Stimulated activated CD4-positive, alpha-beta T cell treated with anti-CD3 and anti-CD28 coated beads, Interleukin-4, amount 100 ng/mL, for 48 hours (primary cell): ENCODE measurements around the gene ZNF155.
"Not testable (repeated sequence)": the region's sequence is repeated elsewhere in the genome, so short reads cannot be mapped to it uniquely, and the experiment has no call there.

Source experiments
- DNase-seq, 2 donors: peaks; one replicate each; pipeline ENCODE4 v3.0.0-alpha.2; 2020; ENCODE audit warnings: low read depth in 2 of 2

Gene ZNF155

DNA sequence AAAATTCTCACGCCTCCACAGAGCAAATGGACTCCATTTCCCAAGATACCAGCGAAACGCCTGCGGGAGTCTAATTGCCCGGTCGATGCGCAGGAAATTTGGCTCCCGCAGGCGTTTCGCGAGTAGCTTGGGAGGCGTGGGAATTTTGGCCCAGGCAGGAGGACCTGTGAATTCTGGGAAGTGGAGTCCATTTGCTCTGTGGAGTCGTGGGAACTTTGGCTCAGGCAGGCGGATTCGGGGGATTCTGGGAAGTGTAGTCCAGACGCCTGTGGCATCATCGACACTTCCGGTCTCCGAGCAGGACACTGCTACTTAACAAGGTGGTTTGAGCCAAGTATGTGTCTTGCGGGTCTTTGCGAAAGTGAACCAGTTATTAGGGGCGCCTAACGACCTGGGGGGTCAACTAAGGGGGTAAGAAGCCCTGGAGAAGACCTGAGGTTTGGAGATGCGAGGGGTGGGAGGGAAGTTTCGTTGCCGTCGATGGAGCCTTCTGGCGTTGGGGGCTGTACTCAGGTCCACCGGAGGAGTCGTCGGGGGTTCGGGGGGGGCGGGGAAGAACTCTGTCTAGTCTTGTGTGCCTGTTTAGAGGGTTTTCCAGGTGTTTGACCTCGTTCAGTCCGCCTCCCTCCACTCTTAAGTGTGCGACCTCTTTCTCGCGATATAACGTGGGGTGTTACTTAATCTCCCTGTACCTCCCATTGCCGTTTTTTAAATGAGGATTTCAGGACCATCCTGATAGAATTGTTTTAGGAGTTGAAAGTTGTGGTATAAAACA, at the start of gene ZNF155:
TSS of gene ZNF155 (plus strand) at position 277 of the 775 bp plus-strand sequence. CDS start 4,356 bp downstream, outside the sequence.
- peak; percentile 47 to 57 for DNase-seq

DNA sequence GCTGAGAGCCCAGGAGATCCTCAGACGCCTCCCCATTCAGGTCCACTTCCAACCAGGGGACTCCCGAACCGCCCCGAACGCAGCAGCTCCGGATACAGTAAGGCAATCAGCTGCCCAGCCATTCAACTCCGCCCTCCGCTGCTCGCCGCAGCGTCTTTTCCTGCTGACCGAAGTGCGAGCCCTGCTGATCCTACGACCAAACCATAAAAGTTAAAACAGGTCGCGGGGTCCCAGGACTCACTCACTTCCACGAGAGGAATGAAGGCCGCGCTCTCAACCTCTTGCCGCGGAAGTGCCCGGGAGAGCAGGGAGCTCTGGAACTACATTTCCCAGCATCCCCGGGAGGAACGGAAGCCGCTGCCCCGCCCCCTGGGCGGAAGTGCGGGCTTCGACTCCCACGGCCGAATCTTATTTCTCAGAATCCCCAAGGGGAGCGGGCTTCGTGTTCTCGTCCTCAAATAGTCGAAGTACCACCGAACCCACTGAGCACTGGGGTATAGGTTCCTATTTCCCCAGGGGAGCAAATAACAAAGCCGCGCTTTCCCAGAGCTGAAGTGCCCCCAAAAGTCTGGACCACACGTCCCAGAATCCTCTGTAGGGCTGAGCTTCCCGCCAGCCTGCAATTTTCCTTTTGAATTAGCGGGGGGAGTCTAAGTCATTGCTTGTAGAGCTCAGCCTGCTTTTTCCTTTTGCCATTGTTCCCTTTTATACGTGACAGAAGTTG, 48.8 kb upstream of the ZNF155 start, which contains the start of gene ZNF45:
TSS of gene ZNF45 (minus strand) at position 298 of the 724 bp plus-strand sequence. CDS start 13,097 bp downstream, outside the sequence.
- peak; percentile 72 to 86 for DNase-seq

GRCh38 chr19:43936188-43936587, 47.8 kb upstream of the ZNF155 start:
- DNase-seq: no peak

DNA sequence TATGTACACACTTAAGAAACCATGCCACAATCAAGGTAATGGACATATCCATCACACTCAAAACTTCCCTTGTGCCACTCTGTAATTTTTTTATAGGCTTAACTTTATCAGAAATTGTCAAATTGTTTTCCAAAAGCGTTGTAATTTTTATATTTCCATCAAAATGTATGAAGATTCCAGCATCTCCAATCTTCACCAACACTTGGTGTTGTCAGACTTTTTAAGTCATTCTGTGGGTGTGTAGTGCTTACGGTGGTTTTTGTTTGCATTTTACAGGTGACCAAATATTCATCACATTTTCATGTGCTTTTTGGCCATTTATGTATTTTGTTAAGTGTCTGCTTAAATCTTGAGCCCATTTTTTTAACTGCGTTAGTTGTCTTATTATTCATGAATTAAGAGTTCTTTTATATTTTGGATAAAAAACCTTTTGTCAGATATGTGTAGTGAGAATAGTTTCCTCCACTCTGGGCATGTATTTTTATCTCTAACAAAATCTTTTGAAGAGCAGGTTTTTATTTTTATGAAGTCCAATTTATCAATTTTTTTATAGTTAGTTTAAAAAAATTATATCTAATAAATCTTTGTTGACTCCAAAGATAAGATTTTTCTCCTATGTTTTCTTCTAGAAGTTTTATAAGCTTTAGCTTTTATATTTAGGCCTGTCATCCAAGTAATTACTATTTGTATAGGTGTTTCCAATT, 44.3 kb upstream of the ZNF155 start:
- DNase-seq: no peak

GRCh38 chr19:43940719-43941118, 43.3 kb upstream of the ZNF155 start:
- no peak for DNase-seq

GRCh38 chr19:43941209-43941608, 42.8 kb upstream of the ZNF155 start:
- DNase-seq: no peak

GRCh38 chr19:43947412-43947811, 36.6 kb upstream of the ZNF155 start:
- DNase-seq: not testable (repeated sequence)

DNA sequence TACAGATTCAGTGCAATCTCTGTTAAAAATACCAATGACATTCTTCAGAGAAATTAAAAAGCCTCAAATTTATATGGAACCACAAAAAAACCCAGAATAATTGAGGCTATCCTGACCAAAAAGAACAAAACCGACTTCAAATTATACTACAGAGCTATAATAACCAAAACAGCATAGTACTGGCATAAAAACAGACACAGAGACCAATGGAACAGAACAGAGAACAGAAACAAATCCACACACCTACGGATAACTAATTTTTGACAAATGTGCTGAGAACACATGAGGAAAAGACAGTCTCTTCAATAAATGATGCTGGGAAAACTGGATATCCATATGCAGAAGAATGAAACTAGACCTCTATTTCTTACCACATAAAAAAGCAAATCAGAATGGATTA, 34.2 kb upstream of the ZNF155 start:
- not testable (repeated sequence) for DNase-seq

- DNase-seq: peak; percentile 47 to 61
These were observed 32.9 kb upstream of the ZNF155 start, which contains the start of gene ZNF221 for GRCh38 chr19:43950834-43951645. ZNF221 (plus strand) TSS chr19:43951228; CDS start chr19:43962727, 11,499 bp downstream.

- DNase-seq: no peak
These were observed 27.2 kb upstream of the ZNF155 start for GRCh38 chr19:43956827-43957226.

GRCh38 chr19:43957891-43958290, 26.1 kb upstream of the ZNF155 start:
- no peak for DNase-seq

DNA sequence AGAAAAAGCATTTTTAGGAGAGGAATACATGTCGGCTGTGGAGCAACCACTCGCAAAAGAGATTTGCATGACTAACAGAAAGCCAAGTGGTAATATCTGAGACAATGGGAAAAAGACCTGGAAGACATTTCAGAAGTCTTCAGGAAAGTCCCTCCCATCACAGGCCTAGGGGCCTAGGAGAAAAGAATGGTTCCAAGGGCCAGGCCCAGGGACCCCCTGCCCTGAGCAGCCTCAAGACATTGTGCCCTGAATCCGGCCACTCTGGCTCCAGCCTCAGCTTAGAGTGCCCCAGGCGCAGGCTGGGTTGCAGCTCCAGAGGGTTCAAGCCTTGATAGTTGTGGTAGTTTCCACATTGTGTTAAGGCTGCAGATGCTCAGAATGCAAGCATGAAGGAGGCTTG, 23.6 kb upstream of the ZNF155 start:
- DNase-seq: no peak

- no peak for DNase-seq
These were observed 17.8 kb upstream of the ZNF155 start for GRCh38 chr19:43966079-43966694.

DNA sequence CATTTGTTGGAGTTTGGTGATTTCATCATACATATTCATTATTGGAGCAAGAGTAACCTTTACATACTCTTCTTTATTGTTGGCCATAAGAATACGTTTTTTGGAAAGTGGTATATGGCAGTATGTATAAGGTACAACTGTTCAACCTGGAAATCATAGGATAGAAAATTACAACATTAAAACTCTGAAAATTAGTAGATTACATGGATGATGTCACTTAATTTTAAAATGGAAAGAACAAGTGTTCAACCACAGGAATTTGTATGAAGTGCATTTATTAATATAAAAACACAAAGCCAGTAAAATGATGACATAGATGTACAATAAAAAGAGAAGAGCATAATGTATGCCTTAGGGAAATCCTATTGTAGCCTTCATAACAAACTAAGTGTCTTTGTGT, 7.3 kb upstream of the ZNF155 start:
- DNase-seq: no peak

DNA sequence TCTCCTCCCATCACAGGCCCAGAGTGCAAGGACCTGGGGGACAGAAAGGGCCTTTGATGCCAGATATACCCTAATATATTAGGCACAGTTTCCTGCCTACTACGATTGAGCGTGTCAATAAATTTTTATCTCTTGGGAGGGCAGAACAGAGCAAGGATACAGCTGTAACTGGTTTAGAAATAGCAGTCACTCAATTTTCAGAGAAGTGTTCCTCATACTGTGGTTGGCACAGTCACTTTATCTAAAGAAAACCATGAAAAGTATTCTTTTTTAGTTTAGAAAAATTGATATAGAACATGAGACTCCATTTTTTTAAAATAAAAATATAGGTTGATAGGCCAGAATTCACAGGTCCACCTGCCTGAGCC, 460 bp upstream of the ZNF155 start:
- DNase-seq: no peak

DNA sequence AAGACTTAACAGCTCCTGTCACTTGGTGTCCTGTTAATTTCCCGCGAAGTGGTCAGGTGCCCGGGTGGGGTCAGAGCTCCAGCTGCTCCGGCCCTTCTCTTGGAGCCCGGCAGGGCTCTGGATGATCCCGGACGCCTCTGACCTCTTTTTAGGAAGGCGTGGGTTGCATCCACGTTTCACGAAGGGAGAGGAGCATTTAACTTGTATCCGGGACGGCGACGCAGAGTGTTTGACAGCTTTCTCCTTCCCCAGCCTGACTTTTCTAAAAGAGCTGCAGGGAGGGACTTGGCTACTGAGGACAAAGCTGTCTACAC, 656 bp downstream of the ZNF155 start:
- DNase-seq: no peak

DNA sequence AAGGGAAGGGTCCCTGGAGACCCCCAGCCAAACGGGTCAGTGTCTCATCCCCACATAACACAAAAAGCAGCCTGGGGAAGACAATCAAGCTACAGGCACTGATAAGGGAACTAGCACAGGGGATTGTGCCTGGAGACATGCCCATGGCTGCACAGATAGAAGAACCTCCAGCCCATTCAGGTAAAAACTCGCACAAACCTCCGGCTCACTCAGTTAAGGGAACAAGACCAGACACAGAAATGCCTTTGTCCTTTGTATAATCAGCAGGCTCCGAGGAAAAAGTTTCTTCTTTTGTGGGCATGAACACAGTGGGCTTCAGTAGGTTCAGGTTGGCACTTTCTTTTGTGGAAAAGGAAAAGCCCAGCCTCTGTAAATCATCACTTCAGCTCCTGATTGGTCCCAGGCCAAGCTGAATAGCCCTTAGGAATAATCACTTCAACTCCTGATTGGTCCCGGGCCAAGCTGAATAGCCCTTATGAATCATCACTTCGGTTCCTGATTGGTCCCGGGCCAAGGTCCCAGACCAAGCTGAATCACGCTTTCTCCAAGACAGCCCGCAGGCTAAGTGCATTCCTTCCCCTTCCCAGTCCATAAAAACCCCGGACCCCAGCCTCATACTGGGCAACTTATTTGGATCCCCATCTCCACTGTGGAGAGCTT, 13.8 kb downstream of the ZNF155 start:
- DNase-seq: no peak

GRCh38 chr19:44002212-44002565, 18.2 kb downstream of the ZNF155 start:
- DNase-seq: no peak

DNA sequence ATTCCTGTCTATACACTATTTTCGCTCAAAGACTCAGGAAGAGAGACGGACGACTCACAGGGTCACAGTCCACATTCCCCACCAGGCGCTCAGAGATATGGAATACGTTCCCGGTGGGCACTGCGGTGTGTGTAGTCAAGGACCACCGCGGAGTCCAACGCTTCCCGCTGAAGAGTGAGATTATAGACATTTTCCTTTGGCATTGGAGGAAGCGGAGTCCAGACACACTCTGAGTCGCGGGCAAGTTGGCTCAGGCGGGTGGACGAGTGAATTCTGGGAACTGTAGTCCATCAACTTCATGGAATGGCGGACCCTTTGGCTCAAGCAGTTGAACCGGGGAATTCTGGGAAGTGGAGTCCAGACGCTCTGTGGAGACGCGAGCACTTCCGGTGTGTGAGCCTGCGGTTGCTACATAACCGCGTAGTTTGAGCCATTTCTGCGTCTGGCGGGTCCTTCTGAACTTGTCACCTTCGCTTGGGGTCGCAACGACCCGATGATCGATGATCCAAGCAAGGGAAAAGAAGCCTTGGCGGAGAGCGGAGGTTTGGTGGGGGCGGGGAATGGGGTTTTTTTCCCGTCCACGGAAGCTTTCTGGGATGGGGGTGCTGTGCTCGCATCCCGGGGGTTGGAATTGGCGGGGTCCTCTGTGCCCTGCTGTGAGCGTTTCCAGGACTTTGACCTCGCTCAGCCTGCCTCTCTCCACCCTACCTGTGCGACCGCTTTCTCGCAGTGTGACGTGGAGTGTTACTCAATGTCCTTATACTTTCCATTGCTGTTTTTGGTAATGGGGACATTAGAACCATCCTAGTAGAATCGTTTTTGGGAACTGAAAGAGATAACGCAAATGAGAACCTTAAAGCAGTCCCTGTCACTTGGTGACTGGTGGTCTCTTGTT, 18.8 kb downstream of the ZNF155 start, which contains the start of gene ZNF230:
TSS of gene ZNF230 (plus strand) at position 392 of the 895 bp plus-strand sequence. CDS start 4,122 bp downstream, outside the sequence.
- DNase-seq: peak; percentile 58 to 76
